NT2/D1 (cell line): ENCODE measurements around the gene CEACAM16.

ENCODE experiments used
- SUZ12 ChIP-seq: IDR thresholded peaks from 2 replicates; pipeline ENCODE4 v1.6.1; 2011; ENCODE audit not compliant: insufficient read length, insufficient read depth; ENCODE audit errors: extremely low read depth
- YY1 ChIP-seq: IDR thresholded peaks from 2 replicates; pipeline ENCODE4 v1.6.1; 2011; ENCODE audit not compliant: insufficient read length, insufficient read depth
- ZNF274 ChIP-seq: IDR thresholded peaks from 2 replicates; pipeline ENCODE4 v1.6.1; 2011; ENCODE audit warnings: mild to moderate bottlenecking, low read depth, low read length

GRCh38 chr19:44710483-44710882, 11.5 kb downstream of the CEACAM16 start:
- TF ChIP-seq ZNF274 (no peak), YY1 (no peak), SUZ12 (no peak)
